Mucosa of stomach (tissue), 1 donor: ENCODE results near the gene METTL25B.
A peak's percentile ranks its signal among the peaks of the same experiment; 100 is the strongest.

Source experiments
- H3K27me3 ChIP-seq: one replicate; pipeline ENCODE4 v1.7.0; 2013; ENCODE audit warnings: mild to moderate bottlenecking, low read length; ENCODE audit not compliant: control insufficient read depth, insufficient read depth
- H3K36me3 ChIP-seq: one replicate; pipeline ENCODE4 v1.7.0; 2013; ENCODE audit warnings: low read length; ENCODE audit not compliant: control insufficient read depth, insufficient read depth
- H3K4me1 ChIP-seq: one replicate; pipeline ENCODE4 v1.7.0; 2013; ENCODE audit warnings: mild to moderate bottlenecking, low read length; ENCODE audit not compliant: control insufficient read depth, insufficient read depth
- H3K4me3 ChIP-seq: one replicate; pipeline ENCODE4 v1.7.0; 2013; ENCODE audit warnings: low read length
- H3K9ac ChIP-seq: one replicate; pipeline ENCODE4 v1.7.0; 2013; ENCODE audit warnings: mild to moderate bottlenecking, low read length, moderate library complexity
- H3K9me3 ChIP-seq: one replicate; pipeline ENCODE4 v1.7.0; 2013; ENCODE audit warnings: mild to moderate bottlenecking, low read length, moderate library complexity; ENCODE audit not compliant: control insufficient read depth
- donor health status: Pancreatic carcinoma.

METTL25B gene

GRCh38 chr1:156714830-156715229 lies 13.4 kb upstream of the METTL25B start:
- Histone ChIP-seq H3K4me3 (no peak overlapping the region), H3K27me3 (no peaks in the 10 kb centered on the region), H3K36me3 (no peaks in the 10 kb centered on the region), H3K9me3 (no peaks in the 10 kb centered on the region), H3K4me1 (peaks cover 9% of the 10 kb centered on the region), H3K9ac (no peak overlapping the region)

DNA sequence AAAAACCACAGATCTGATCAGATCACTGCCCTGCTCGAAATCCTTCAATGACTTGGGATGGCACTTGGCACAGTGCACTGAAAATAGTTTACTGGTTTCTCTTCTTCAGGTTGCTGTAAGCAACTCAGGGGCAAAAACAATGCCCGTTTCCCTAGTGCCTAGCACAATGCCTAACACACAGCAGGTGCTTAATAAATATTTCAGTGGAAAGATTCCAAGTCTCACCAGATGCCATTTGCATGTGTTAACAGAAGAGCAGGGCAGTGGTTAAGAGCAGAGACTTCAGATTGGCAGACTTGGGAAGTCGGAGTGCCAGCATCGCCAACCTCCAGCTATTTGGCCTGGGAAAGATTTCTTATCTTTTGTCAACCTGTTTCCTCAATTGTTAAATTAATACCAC lies 10.9 kb upstream of the METTL25B start:
- H3K4me1 ChIP-seq = no peaks in the 10 kb centered on the region
- no peak overlapping the region for H3K9ac ChIP-seq
- no peaks in the 10 kb centered on the region for H3K36me3 ChIP-seq
- no peak overlapping the region for H3K4me3 ChIP-seq
- no peaks in the 10 kb centered on the region for H3K9me3 ChIP-seq
- no peaks in the 10 kb centered on the region for H3K27me3 ChIP-seq

- Histone ChIP-seq H3K4me1 (peaks cover 13% of the 10 kb centered on the region), H3K4me3 (no peak overlapping the region), H3K27me3 (no peaks in the 10 kb centered on the region), H3K9ac (no peak overlapping the region), H3K9me3 (no peaks in the 10 kb centered on the region), H3K36me3 (peaks cover 5% of the 10 kb centered on the region)
These were observed 7.1 kb upstream of the METTL25B start for GRCh38 chr1:156721131-156721530.

GRCh38 chr1:156721535-156721934 lies 6.7 kb upstream of the METTL25B start:
- Histone ChIP-seq H3K27me3 (no peaks in the 10 kb centered on the region), H3K9me3 (no peaks in the 10 kb centered on the region), H3K4me3 (no peak overlapping the region), H3K4me1 (peaks cover 17% of the 10 kb centered on the region), H3K9ac (no peak overlapping the region), H3K36me3 (peaks cover 5% of the 10 kb centered on the region)

DNA sequence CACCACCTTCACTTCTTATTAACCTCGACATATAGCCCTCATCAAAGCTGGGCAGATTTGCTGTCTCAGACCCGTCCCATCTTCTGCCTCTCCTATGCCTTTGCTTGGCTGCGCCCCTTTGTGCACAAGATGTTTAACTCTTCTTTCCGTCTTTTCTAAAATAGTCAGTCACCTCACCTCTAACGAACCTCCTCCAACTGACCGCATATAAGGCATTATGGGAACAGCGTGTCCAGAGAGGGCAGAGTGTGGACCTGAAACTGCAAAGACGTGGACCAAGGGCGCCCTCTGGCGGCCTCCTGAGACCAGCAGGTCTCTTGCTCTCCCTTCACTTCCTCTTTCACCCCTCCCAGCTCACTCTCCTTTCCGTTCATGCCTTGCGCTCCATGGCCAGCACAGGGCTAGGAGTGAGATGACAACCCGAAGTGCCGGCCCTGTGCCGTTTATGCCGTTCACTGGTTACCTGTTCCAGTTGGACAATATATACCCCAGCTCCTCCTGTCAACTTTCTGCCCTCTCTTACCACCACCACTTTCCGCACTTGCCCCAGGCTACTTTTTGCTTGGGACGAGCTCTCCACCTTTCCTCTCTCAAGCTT lies 2.5 kb upstream of the METTL25B start:
- H3K36me3 ChIP-seq = peaks cover 5% of the 10 kb centered on the region
- H3K9me3 ChIP-seq = no peaks in the 10 kb centered on the region
- no peak overlapping the region for H3K4me3 ChIP-seq
- no peaks in the 10 kb centered on the region for H3K27me3 ChIP-seq
- peaks cover 29% of the 10 kb centered on the region for H3K4me1 ChIP-seq
- peak overlapping the region; percentile 27 for H3K9ac ChIP-seq

DNA sequence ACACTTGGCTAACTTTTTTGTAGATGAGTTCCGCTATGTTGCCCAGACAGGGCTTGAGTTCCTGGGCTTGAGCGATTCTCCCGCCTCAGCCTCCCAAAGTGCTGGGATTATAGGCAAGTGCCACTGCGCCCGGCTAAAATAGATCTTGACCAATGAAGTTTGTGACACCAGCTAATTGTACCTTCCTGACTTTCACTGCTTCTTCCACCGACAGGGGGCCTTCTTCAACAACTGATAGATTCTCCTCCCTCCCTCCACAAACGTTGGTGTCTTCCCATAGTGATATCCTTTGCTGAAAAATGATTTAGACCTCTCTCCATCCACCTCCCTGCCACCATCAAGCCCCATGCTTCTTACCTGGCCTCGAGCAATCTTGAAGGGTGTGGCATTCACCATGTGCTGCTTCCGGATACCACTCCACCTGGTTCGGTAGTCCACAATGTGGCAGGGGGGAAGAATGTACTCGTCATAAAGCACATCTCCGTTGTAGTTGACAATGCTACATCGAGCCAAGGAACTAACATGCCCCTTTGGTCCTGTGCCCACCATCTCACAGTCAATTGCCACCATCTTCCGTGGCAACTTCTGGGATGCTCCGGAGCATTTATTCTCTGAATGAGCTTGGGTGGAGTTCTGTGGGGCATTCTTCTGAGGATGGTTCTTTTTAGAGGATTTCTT lies 1.6 kb upstream of the METTL25B start:
- peak overlapping the region; percentile 91 for H3K9ac ChIP-seq
- no peaks in the 10 kb centered on the region for H3K27me3 ChIP-seq
- H3K4me3 ChIP-seq = no peak overlapping the region
- H3K36me3 ChIP-seq = peaks cover 5% of the 10 kb centered on the region
- peaks cover 29% of the 10 kb centered on the region for H3K4me1 ChIP-seq
- H3K9me3 ChIP-seq = no peaks in the 10 kb centered on the region

GRCh38 chr1:156727492-156727891 lies 777 bp upstream of the METTL25B start:
- H3K27me3 ChIP-seq = no peaks in the 10 kb centered on the region
- peak overlapping the region; percentile 91 for H3K4me3 ChIP-seq
- H3K9me3 ChIP-seq = no peaks in the 10 kb centered on the region
- peak overlapping the region; percentile 91 for H3K9ac ChIP-seq
- H3K4me1 ChIP-seq = peaks cover 29% of the 10 kb centered on the region
- H3K36me3 ChIP-seq = peaks cover 5% of the 10 kb centered on the region

GRCh38 chr1:156728599-156729462 lies 562 bp downstream of the METTL25B start, which contains the start of gene ISG20L2:
TSS of gene ISG20L2 (minus strand) at chr1:156728766. CDS start at chr1:156727652, 1,114 bp downstream.
- H3K4me3 ChIP-seq = peak within 1 kb of the TSS; percentile 98
- H3K9me3 ChIP-seq = no peaks in the 10 kb centered on the region
- H3K36me3 ChIP-seq = no peaks in the 10 kb centered on the region
- peak within 1 kb of the TSS; percentile 91 for H3K9ac ChIP-seq
- H3K4me1 ChIP-seq = peaks cover 29% of the 10 kb centered on the region
- no peaks in the 10 kb centered on the region for H3K27me3 ChIP-seq

- no peaks in the 10 kb centered on the region for H3K9me3 ChIP-seq
- H3K36me3 ChIP-seq = no peaks in the 10 kb centered on the region
- H3K4me3 ChIP-seq = no peak overlapping the region
- no peak overlapping the region for H3K9ac ChIP-seq
- H3K4me1 ChIP-seq = no peaks in the 10 kb centered on the region
- H3K27me3 ChIP-seq = no peaks in the 10 kb centered on the region
These were observed 5.8 kb downstream of the METTL25B start for GRCh38 chr1:156733989-156734584.

DNA sequence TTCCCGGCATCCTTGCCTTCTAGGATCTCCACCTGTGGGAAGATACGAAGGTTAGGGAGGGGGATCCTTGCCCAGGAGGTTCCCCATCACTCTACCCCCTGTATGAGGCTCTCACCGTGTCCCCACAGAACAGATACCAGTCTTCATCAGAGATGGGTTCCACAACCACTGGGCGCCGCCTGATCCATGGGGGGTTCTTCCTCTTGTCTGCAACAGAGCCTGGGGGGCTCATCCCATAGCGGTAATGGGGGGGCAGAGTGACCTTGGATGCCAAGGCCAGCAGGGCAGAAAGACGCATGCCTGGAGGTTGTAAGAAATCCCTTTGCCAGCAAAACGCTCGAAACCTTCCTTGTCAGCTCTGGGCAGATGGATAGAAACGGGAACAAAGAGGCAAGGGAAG lies 10.1 kb downstream of the METTL25B start:
- H3K4me1 ChIP-seq = peaks cover 12% of the 10 kb centered on the region
- H3K9ac ChIP-seq = no peak overlapping the region
- H3K27me3 ChIP-seq = no peaks in the 10 kb centered on the region
- H3K9me3 ChIP-seq = no peaks in the 10 kb centered on the region
- H3K4me3 ChIP-seq = no peak overlapping the region
- no peaks in the 10 kb centered on the region for H3K36me3 ChIP-seq

DNA sequence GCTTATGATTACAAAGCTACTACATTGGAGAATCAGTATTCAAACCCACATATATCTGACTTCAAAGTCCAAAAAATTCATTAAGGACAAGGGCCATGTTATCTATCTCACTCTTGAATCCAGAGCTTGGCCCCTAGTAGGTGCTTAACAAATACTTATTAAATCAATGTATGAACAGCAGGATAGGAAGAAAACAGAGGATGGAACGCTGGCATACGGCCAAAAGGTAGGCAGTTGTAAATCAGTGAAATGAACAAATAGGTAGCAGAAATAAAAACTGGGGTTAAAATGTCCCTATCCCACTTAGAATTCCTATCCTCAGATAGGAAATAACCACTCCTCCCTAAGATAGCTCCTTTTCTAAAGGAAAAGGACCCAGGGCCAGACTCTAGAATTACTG lies 10.6 kb downstream of the METTL25B start:
- H3K9me3 ChIP-seq = no peaks in the 10 kb centered on the region
- H3K9ac ChIP-seq = no peak overlapping the region
- no peaks in the 10 kb centered on the region for H3K27me3 ChIP-seq
- peaks cover 12% of the 10 kb centered on the region for H3K4me1 ChIP-seq
- no peak overlapping the region for H3K4me3 ChIP-seq
- no peaks in the 10 kb centered on the region for H3K36me3 ChIP-seq
